ENCODE data around the gene PLEKHH2.
"Not testable (repeated sequence)": the region's sequence is repeated elsewhere in the genome, so short reads cannot be mapped to it uniquely, and the experiment has no call there.

The PLEKHH2 gene

GRCh38 chr2:43637030-43637803, at the start of gene PLEKHH2:
Gene PLEKHH2, plus strand, starts transcription at chr2:43637260. Its CDS starts 7,414 bp downstream, at chr2:43644674.
- peak; percentile 78 for DNase-seq (ENCODE audit: low spot score)

GRCh38 chr2:43592443-43592842, 44.6 kb upstream of the PLEKHH2 start:
- DNase-seq (ENCODE audit: low spot score) = no peak

GRCh38 chr2:43593254-43593653, 43.8 kb upstream of the PLEKHH2 start:
- DNase-seq (ENCODE audit: low spot score) = no peak

GRCh38 chr2:43594875-43595274, 42.2 kb upstream of the PLEKHH2 start:
- DNase-seq (ENCODE audit: low spot score) = no peak

GRCh38 chr2:43595603-43596412, 41.3 kb upstream of the PLEKHH2 start, which contains the start of gene THADA:
Gene THADA, minus strand, starts transcription at chr2:43596038. Its CDS starts 3,646 bp downstream, at chr2:43592392.
- DNase-seq (ENCODE audit: low spot score) = peak; percentile 98

GRCh38 chr2:43600596-43600995, 36.5 kb upstream of the PLEKHH2 start:
- not testable (repeated sequence) for DNase-seq (ENCODE audit: low spot score)

GRCh38 chr2:43604674-43605073, 32.4 kb upstream of the PLEKHH2 start:
- DNase-seq (ENCODE audit: low spot score) = no peak

- DNase-seq (ENCODE audit: low spot score) = peak; percentile 21
Observed at GRCh38 chr2:43605079-43605655, 31.9 kb upstream of the PLEKHH2 start.

GRCh38 chr2:43605851-43606250, 31.2 kb upstream of the PLEKHH2 start:
- no peak for DNase-seq (ENCODE audit: low spot score)

- DNase-seq (ENCODE audit: low spot score) = peak; percentile 63
Observed at GRCh38 chr2:43609290-43609918, 27.7 kb upstream of the PLEKHH2 start.

GRCh38 chr2:43610361-43610760, 26.7 kb upstream of the PLEKHH2 start:
- no peak for DNase-seq (ENCODE audit: low spot score)

GRCh38 chr2:43611987-43612894, 24.8 kb upstream of the PLEKHH2 start:
- peak; percentile 76 for DNase-seq (ENCODE audit: low spot score)

- no peak for DNase-seq (ENCODE audit: low spot score)
Observed at GRCh38 chr2:43612944-43613343, 24.1 kb upstream of the PLEKHH2 start.

GRCh38 chr2:43616967-43617680, 19.9 kb upstream of the PLEKHH2 start:
- DNase-seq (ENCODE audit: low spot score) = no peak

GRCh38 chr2:43619511-43619910, 17.5 kb upstream of the PLEKHH2 start:
- no peak for DNase-seq (ENCODE audit: low spot score)

GRCh38 chr2:43622931-43623451, 14.1 kb upstream of the PLEKHH2 start:
- DNase-seq (ENCODE audit: low spot score) = no peak

- DNase-seq (ENCODE audit: low spot score) = no peak
Observed at GRCh38 chr2:43631618-43632317, 5.3 kb upstream of the PLEKHH2 start.

GRCh38 chr2:43634604-43635306, 2.3 kb upstream of the PLEKHH2 start:
- no peak for DNase-seq (ENCODE audit: low spot score)

- not testable (repeated sequence) for DNase-seq (ENCODE audit: low spot score)
Observed at GRCh38 chr2:43636153-43636552, 907 bp upstream of the PLEKHH2 start.
